ENCODE results near the gene NDUFB11.

- no peak for TF ChIP-seq CTCF (IDR thresholded peaks at IDR 0.05; ENCODE audit: low read depth, low read length)
- no peak for TF ChIP-seq EZH2phosphoT487 (IDR thresholded peaks at IDR 0.05; ENCODE audit: low read depth)
Observed at GRCh38 chrX:47101206-47101605, 43.3 kb downstream of the NDUFB11 start.
